Calu3 (cell line): ENCODE data around the gene SPATA13. TPM values are rescaled to one million over a fixed set of nuclear protein-coding genes. Genes with fewer than 3 reads are reported as not detected.

ENCODE experiments used
- BruUV-seq: library from RNA; stranded (reverse); fragments of 400-500 nt; replicated peaks from 2 replicates; lab custom pipeline; 2021; lab: Mats Ljungman, UMichigan
- CTCF ChIA-PET: fragments of 300-600 bp; sonication (Branson Sonifier 250); formaldehyde crosslinking; loops from one replicate; lab custom pipeline; 2022; ENCODE audit warnings: antibody characterized with exemption; lab: Charles Lee
- DNase-seq: peaks from one replicate; pipeline ENCODE4 v3.0.0; 2022
- H3K27ac Mint-ChIP-seq: one replicate; pipeline ENCODE4 v1.8.0; 2022; ENCODE audit warnings: mixed read lengths; ENCODE audit not compliant: unreplicated experiment
- H3K27me3 Mint-ChIP-seq: one replicate; pipeline ENCODE4 v1.8.0; 2022; ENCODE audit warnings: mixed read lengths; ENCODE audit not compliant: unreplicated experiment
- H3K36me3 Mint-ChIP-seq: one replicate; pipeline ENCODE4 v1.8.0; 2022; ENCODE audit warnings: mild to moderate bottlenecking, moderate library complexity, mixed read lengths; ENCODE audit not compliant: insufficient read depth, unreplicated experiment
- H3K4me1 Mint-ChIP-seq: one replicate; pipeline ENCODE4 v1.8.0; 2022; ENCODE audit warnings: mild to moderate bottlenecking, low read depth, mixed read lengths; ENCODE audit not compliant: unreplicated experiment
- H3K4me3 Mint-ChIP-seq: one replicate; pipeline ENCODE4 v1.8.0; 2022; ENCODE audit warnings: mild to moderate bottlenecking, low read depth, moderate library complexity, mixed read lengths; ENCODE audit not compliant: unreplicated experiment
- H3K9me3 Mint-ChIP-seq: one replicate; pipeline ENCODE4 v1.8.0; 2022; ENCODE audit warnings: low read depth, mixed read lengths; ENCODE audit not compliant: unreplicated experiment
- intact Hi-C: fragments of 100-400 bp; cut with micrococcal nuclease; formaldehyde crosslinking; loops from one replicate; pipeline ENCODE4 v1.10.0; 2022; ENCODE audit not compliant: unreplicated experiment
- total RNA-seq: library from RNA; stranded (reverse); gene quantifications from 2 replicates; pipeline ENCODE4 v1.2.3, GENCODE V29; 2022
- TF ChIP-seq, protein P1 (sequence below): fragments of 200-600 bp; IDR thresholded peaks from one replicate; pipeline ENCODE4 v1.8.0; 2022; ENCODE audit warnings: antibody characterized with exemption; ENCODE audit not compliant: unreplicated experiment

The SPATA13 gene
- total RNA-seq, 1 experiment from 2014 or later, result 33.8 TPM

DNA sequence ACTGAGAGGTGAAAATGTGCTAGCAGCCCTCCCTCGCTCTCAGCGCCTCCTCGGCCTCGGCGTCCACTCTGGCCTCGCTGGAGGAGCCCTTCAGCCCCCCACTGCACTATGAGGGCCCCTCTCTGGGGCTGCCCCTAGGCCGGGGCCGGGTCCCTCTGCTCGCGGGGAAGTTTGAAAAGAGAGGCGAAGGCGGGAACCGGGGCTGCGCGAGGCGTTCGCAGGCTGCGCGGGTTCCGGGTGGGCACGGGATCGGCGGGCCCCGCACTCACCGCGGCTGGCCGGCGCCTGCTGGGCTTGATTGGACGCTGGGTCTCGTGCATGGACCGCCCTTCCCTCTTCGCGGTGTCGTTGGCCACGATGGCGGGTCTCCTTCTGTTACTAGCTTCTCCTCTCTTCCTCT is 178.2 kb downstream of the SPATA13 start:
- intact Hi-C loops, result no loop called here
- no TSS peak for BruUV-seq
- DNase-seq, result no peak
- TF ChIP-seq, protein P1, sequence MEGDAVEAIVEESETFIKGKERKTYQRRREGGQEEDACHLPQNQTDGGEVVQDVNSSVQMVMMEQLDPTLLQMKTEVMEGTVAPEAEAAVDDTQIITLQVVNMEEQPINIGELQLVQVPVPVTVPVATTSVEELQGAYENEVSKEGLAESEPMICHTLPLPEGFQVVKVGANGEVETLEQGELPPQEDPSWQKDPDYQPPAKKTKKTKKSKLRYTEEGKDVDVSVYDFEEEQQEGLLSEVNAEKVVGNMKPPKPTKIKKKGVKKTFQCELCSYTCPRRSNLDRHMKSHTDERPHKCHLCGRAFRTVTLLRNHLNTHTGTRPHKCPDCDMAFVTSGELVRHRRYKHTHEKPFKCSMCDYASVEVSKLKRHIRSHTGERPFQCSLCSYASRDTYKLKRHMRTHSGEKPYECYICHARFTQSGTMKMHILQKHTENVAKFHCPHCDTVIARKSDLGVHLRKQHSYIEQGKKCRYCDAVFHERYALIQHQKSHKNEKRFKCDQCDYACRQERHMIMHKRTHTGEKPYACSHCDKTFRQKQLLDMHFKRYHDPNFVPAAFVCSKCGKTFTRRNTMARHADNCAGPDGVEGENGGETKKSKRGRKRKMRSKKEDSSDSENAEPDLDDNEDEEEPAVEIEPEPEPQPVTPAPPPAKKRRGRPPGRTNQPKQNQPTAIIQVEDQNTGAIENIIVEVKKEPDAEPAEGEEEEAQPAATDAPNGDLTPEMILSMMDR, result no peak
- no peak overlapping the region for H3K27ac Mint-ChIP-seq
- H3K4me3 Mint-ChIP-seq, result no peak overlapping the region
- CTCF ChIA-PET, result no interaction called here
- H3K36me3 Mint-ChIP-seq, result no peaks in the 10 kb centered on the region
- H3K4me1 Mint-ChIP-seq, result no peaks in the 10 kb centered on the region
- no peaks in the 10 kb centered on the region for H3K9me3 Mint-ChIP-seq
- no peaks in the 10 kb centered on the region for H3K27me3 Mint-ChIP-seq

GRCh38 chr13:24339937-24340607 is 179.6 kb downstream of the SPATA13 start:
- CTCF ChIA-PET, result no interaction called here
- no peak for DNase-seq
- no peaks in the 10 kb centered on the region for H3K36me3 Mint-ChIP-seq
- TF ChIP-seq, protein P1, result no peak
- no peak overlapping the region for H3K27ac Mint-ChIP-seq
- H3K27me3 Mint-ChIP-seq, result no peaks in the 10 kb centered on the region
- no peaks in the 10 kb centered on the region for H3K4me1 Mint-ChIP-seq
- intact Hi-C loops, result no loop called here
- H3K9me3 Mint-ChIP-seq, result no peaks in the 10 kb centered on the region
- no peak overlapping the region for H3K4me3 Mint-ChIP-seq
- BruUV-seq, result no TSS peak

- Mint-ChIP-seq H3K27me3 (no peaks in the 10 kb centered on the region), H3K27ac (no peak overlapping the region), H3K36me3 (no peaks in the 10 kb centered on the region), H3K9me3 (no peaks in the 10 kb centered on the region), H3K4me1 (no peaks in the 10 kb centered on the region), H3K4me3 (no peak overlapping the region)
- TF ChIP-seq, protein P1, result no peak
- CTCF ChIA-PET, result no interaction called here
- intact Hi-C loops, result no loop called here
- no peak for DNase-seq
- no TSS peak for BruUV-seq
Observed at GRCh38 chr13:24340608-24340955, 180.1 kb downstream of the SPATA13 start.

- intact Hi-C loops, result no loop called here
- Mint-ChIP-seq H3K9me3 (no peaks in the 10 kb centered on the region), H3K27me3 (no peaks in the 10 kb centered on the region), H3K4me3 (no peak overlapping the region), H3K36me3 (no peaks in the 10 kb centered on the region), H3K4me1 (no peaks in the 10 kb centered on the region), H3K27ac (no peak overlapping the region)
- CTCF ChIA-PET, result no interaction called here
- TF ChIP-seq, protein P1, result no peak
- DNase-seq, result no peak
- BruUV-seq, result no TSS peak
Observed at GRCh38 chr13:24341439-24341838, 180.9 kb downstream of the SPATA13 start.
